T-helper 2 cell treated with Interferon-gamma antibody and Interleukin-4, amounts not matched to agents 5 μg/mL and 100 μg/mL, for 36 hours (primary cell): ENCODE measurements around the gene ALDH2.
"Not testable (repeated sequence)": the region's sequence is repeated elsewhere in the genome, so short reads cannot be mapped to it uniquely, and the experiment has no call there.

ENCODE experiments used
- DNase-seq: peaks from one replicate; pipeline ENCODE4 v3.0.0; 2021; ENCODE audit warnings: low spot score
- H3K27ac Mint-ChIP-seq: one replicate; pipeline ENCODE4 v1.8.0; 2021; ENCODE audit warnings: mild to moderate bottlenecking, mixed read lengths
- H3K27me3 Mint-ChIP-seq: one replicate; pipeline ENCODE4 v1.8.0; 2021; ENCODE audit warnings: low read depth, mixed read lengths
- H3K36me3 Mint-ChIP-seq: one replicate; pipeline ENCODE4 v1.8.0; 2021; ENCODE audit warnings: low read depth, mixed read lengths
- H3K4me1 Mint-ChIP-seq: one replicate; pipeline ENCODE4 v1.8.0; 2021; ENCODE audit warnings: low read depth, mixed read lengths
- H3K4me3 Mint-ChIP-seq: one replicate; pipeline ENCODE4 v1.8.0; 2022; ENCODE audit warnings: mild to moderate bottlenecking, moderate library complexity, mixed read lengths
- H3K9me3 Mint-ChIP-seq: one replicate; pipeline ENCODE4 v1.8.0; 2021; ENCODE audit warnings: mixed read lengths

Gene ALDH2

DNA sequence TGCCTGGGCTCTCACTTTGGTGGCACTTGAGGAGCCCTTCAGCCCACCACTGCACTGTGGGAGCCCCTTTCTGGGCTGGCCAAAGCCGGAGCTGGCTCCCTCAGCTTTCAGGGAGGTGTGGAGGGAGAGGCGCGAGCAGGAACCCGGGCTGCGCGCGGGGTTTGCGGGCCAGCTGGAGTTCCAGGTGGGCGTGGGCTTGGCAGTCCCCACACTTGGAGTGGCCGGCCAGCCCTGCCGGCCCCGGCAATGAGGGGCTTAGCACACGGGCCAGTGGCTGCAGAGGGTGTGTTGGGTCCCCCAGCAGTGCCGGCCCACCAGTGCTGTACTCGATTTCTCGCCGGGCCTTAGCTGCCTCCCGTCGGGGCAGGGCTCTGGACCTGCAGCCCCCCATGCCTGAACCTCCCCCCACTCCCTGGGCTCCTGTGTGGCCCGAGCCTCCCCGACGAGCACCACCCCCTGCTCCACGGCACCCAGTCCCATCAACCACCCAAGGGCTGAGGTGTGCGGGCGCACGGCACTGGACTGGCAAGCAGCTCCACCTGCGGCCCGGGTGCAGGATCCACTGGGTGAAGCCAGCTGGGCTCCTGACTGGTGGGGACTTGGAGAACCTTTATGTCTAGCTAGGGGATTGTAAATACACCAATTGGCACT is 68.9 kb downstream of the ALDH2 start:
- H3K9me3 Mint-ChIP-seq, DNase-seq, H3K27ac Mint-ChIP-seq, H3K4me3 Mint-ChIP-seq: not testable (repeated sequence)
- peaks cover 28% of the 10 kb centered on the region for H3K4me1 Mint-ChIP-seq
- peaks cover 17% of the 10 kb centered on the region for H3K36me3 Mint-ChIP-seq
- peaks cover 11% of the 10 kb centered on the region for H3K27me3 Mint-ChIP-seq

DNA sequence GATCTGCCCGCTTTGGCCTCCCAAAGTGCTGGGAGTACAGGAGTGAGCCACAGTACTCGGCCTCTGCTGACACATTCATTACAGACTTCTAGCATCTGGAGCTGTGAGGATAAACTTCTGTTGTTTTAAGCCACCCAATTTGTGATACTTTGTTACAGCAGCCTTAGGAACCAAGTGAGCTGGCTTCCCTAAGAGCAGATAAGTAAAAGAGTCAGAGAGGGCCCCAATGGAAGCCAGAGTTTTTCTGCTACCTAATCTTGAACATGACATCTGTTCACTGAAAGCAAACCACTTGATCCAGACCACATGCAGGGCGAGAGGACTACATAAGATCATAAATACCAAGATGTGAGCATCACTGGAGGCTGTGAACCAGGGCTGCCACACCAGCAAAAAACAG is 71.6 kb downstream of the ALDH2 start:
- Mint-ChIP-seq H3K36me3 (peaks cover 26% of the 10 kb centered on the region), H3K4me1 (peaks cover 38% of the 10 kb centered on the region), H3K27ac (no peak overlapping the region), H3K4me3 (peak overlapping the region; percentile 32), H3K9me3 (no peaks in the 10 kb centered on the region), H3K27me3 (peaks cover 2% of the 10 kb centered on the region)
- no peak for DNase-seq

DNA sequence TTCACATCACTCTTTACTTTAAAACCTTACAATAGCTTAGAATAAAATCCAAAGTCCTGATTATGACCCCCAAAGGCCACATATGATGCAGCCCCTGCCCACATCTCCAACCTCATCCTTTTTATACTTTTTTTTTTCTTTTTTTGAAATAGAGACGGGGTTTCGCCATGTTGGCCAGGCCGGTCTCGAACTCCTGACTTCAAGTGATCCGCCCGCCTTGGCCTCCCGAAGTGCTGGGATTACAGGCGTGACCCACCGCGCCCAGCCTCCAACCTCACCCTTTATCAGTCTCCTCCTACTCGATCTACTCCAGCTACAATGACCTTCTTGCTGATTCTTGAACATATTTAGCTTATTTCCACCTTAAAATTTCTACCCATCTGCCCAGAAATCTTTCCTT is 74.1 kb downstream of the ALDH2 start:
- no peak for DNase-seq
- Mint-ChIP-seq H3K4me1 (peaks cover 43% of the 10 kb centered on the region), H3K36me3 (peaks cover 32% of the 10 kb centered on the region)

DNA sequence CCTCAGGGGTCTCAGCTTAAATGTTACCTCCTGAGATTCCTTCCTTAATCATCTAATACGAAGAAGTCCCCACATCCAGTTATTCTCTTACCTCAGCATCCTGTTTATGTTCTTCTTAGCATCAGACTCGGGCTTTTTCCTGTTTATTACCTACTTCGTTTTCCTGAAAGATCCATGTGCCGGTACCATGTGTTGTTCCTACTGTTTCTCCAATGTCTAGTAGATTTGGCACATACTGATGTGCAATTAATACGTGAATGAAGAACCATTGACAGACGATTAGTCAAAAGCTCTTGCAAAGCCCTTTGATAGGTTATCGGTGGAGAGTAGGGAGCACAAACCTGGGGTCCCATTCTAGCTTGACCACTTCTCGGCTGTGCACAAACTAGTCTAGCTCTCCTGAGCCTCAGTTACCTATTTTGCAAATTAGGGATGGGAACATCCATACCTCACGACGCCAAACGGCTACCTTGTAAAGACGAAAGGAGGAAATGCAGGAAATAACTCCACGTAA is 74.6 kb downstream of the ALDH2 start:
- peaks cover 43% of the 10 kb centered on the region for H3K4me1 Mint-ChIP-seq
- H3K27ac Mint-ChIP-seq, result peak overlapping the region; percentile 99
- DNase-seq, result no peak
- H3K27me3 Mint-ChIP-seq, result no peaks in the 10 kb centered on the region
- H3K4me3 Mint-ChIP-seq, result peak overlapping the region; percentile 94
- H3K9me3 Mint-ChIP-seq, result no peaks in the 10 kb centered on the region
- peaks cover 32% of the 10 kb centered on the region for H3K36me3 Mint-ChIP-seq

More for the DNA sequence above, 74.1 kb downstream of the ALDH2 start:
- no peaks in the 10 kb centered on the region for H3K9me3 Mint-ChIP-seq
- H3K4me3 Mint-ChIP-seq, result peak overlapping the region; percentile 94
- H3K27me3 Mint-ChIP-seq, result no peaks in the 10 kb centered on the region
- peak overlapping the region; percentile 99 for H3K27ac Mint-ChIP-seq

DNA sequence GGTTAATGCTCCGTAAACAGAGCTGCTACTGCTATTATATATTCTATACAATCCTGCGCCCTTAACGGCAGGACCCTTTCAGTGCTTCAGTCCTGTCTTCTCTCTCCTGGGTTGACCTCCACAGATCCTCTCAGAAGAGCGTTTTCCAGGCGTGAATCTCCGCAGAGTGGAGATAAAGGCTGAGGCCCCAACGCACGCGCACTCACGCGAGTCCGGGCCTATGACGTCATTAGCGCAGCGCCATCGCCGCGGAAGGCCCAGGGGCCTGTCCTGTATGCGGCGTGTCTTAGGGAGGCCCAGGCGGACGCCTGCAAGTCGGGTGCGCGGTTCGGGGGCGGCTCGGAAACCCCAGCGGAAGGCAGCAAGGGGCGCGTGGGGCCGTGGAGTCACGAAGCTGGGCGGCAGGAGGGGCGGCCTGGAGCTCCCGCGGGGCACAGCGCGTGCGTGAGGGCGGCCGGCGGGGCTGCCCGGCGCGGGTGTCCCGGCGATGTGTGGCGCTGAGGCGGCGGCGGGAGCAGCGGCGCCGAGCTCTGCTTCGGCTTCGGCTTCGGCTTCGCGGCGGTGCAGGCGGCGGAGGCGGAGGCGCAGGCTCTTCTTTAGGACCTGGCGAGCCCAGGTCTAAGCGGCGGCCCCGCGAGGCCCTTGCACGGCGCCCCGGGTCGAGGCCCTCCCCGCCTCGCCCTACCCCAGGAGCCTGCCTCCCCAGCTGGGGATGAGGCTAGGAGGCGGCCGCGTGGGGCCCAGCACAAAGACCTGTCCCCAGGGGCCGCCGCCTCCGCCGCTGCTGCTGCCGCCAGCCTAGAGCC is 75.2 kb downstream of the ALDH2 start, which contains the start of gene MAPKAPK5:
Gene MAPKAPK5, plus strand, starts transcription at position 479 of the 806 bp plus-strand sequence. CDS start 506 bp downstream, outside the sequence.
- DNase-seq, result peak; percentile 97
- H3K4me3 Mint-ChIP-seq, result peak within 1 kb of the TSS; percentile 95
- H3K27ac Mint-ChIP-seq, result peak within 1 kb of the TSS; percentile 99
- H3K36me3 Mint-ChIP-seq, result peaks cover 32% of the 10 kb centered on the region
- no peaks in the 10 kb centered on the region for H3K27me3 Mint-ChIP-seq
- no peaks in the 10 kb centered on the region for H3K9me3 Mint-ChIP-seq
- peaks cover 40% of the 10 kb centered on the region for H3K4me1 Mint-ChIP-seq

DNA sequence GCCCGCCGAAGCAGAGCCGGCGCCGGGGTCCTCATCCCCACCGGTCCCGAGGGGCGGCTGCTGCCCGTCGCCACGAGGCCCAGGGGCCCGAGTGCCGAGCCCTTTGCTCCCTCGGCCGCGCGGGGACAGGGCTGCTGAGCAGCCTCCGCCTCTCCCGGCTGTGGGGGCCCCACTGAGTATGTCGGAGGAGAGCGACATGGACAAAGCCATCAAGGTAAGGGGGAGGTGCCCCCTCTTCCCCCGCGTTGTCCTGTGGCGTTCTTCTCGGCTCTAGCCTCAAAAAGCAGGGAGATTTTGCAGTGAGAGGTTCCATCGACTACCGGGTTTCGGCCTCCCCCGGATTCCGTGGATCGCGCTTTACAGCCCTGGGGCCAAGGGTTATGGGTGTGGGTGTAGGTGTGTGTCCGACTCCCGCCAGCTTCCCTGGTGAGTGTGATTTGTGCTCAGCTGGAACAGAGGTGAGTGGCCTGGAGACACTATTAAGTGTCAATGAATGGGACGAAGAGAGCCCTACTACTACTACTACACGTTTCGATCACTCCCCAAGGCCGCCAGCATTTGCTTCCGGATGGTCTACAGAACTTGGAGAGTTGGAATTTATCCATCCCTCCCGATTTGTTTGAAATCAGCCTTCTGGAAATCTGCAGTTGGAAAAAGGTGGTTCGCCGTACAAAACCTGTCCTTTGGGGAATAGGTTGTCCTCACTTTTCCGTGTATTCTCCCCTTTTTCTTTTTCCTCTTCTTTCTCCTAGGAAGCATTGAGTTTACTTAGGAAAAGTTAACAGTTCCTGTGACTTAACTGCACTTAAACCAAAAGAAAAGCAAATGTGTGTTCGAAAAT is 76.0 kb downstream of the ALDH2 start:
- Mint-ChIP-seq H3K4me1 (peaks cover 41% of the 10 kb centered on the region), H3K27me3 (no peaks in the 10 kb centered on the region), H3K9me3 (peaks cover 2% of the 10 kb centered on the region), H3K27ac (peak overlapping the region; percentile 96), H3K36me3 (peaks cover 37% of the 10 kb centered on the region), H3K4me3 (peak overlapping the region; percentile 95)
- DNase-seq, result peak; percentile 25

DNA sequence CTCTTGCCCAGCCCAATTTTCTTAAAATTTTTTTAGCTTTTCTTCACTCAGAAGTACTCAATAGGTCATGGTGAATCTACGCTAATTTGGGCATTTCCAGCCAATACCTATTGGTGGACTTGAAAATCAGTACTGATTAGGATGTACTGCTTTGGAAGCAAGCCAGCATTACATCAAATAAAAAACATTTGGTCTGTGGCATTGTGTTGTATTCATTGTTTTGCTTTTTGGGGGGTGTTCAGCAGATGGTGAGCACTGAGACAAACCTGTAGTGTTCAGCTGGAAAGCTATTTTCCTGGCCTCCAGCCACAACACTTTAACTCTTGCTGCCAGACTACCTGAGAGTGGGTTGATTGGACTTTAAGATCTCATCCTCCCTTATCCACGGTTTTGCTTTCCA is 79.3 kb downstream of the ALDH2 start:
- no peak overlapping the region for H3K4me3 Mint-ChIP-seq
- peaks cover 39% of the 10 kb centered on the region for H3K36me3 Mint-ChIP-seq
- peaks cover 23% of the 10 kb centered on the region for H3K4me1 Mint-ChIP-seq
- H3K9me3 Mint-ChIP-seq, result peaks cover 6% of the 10 kb centered on the region
- H3K27me3 Mint-ChIP-seq, result no peaks in the 10 kb centered on the region
- H3K27ac Mint-ChIP-seq, result no peak overlapping the region
- no peak for DNase-seq

DNA sequence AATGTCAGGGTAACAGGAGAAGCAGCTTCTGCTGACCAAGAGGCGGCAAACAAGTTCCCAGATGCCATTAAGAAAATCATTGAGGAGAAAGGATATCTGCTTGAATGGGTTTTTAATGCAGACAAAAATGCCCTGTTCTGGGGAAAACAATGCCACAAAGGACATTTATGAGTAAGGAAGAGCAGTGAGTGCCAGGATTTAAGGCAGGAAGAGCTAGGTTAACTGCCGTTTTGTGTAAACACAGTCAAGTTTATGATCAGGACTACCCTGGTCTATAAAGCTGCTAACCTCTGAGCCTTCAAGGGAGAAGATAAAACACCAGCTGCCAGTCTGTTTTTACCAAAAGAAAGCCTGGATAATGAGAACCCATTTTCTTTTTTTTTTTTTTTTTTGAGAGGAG is 83.8 kb downstream of the ALDH2 start:
- DNase-seq, result no peak
- H3K4me1 Mint-ChIP-seq, result peaks cover 4% of the 10 kb centered on the region
- peaks cover 6% of the 10 kb centered on the region for H3K9me3 Mint-ChIP-seq
- H3K27ac Mint-ChIP-seq, result no peak overlapping the region
- no peaks in the 10 kb centered on the region for H3K27me3 Mint-ChIP-seq
- H3K36me3 Mint-ChIP-seq, result peaks cover 36% of the 10 kb centered on the region
- H3K4me3 Mint-ChIP-seq, result no peak overlapping the region

DNA sequence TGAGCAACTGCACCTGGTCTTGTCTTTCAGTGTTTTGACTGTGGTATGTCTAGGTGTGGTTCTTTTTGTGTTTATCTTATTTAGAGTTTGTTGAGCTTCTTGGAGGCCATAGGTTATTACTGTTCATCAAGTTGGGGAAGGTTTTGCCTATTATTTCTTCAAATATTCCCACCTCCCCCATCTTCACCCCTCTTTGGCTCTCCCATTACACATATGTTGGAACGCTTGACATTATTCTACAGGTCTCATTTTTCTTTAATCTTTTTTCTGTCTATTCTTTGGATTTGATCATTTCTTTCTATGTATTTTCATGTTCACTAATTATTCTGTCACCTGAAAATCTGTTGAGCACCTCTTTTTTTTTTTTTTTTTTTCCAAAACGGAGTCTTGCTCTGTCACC is 91.5 kb downstream of the ALDH2 start:
- DNase-seq, result no peak
- peaks cover 2% of the 10 kb centered on the region for H3K4me1 Mint-ChIP-seq
- H3K27ac Mint-ChIP-seq, result no peak overlapping the region
- H3K4me3 Mint-ChIP-seq, result no peak overlapping the region
- H3K36me3 Mint-ChIP-seq, result peaks cover 22% of the 10 kb centered on the region
- no peaks in the 10 kb centered on the region for H3K27me3 Mint-ChIP-seq
- H3K9me3 Mint-ChIP-seq, result no peaks in the 10 kb centered on the region

DNA sequence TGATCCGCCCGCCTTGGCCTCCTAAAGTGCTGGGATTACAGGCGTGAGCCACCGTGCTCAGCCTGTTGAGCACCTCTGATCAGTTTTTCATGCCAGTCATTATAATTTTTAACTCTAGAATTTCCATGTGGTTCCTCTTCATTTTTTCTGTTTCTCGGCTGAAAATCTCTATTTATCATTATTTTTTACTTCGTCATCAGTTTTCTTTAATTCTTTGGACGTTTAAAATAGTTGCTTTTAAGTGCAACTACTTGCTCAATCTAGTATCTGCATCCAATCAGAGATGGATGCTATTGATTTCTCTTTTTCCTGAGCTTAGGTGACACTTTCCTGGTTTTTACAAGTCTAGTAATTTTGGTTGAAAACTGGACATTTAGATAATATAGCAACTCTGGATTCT is 92.0 kb downstream of the ALDH2 start:
- H3K4me3 Mint-ChIP-seq, result no peak overlapping the region

DNA sequence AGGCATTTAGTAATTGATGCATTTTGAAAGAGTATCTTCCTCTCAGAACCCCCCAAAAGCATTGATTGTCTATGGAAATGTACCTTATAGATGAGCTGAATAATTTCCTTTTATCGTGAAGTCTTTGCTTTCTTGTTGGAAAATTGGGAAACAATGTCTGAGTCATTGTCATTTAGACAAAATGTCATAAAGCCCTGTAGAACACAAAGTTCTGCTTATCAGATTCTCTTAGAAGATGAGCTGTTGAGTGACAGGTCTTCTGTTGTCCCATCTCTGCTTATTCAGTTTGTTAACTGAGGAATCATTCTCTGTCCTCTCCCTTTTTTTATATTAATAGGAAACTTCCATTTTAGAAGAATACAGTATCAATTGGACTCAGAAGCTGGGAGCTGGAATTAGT is 98.2 kb downstream of the ALDH2 start:
- Mint-ChIP-seq H3K9me3 (no peaks in the 10 kb centered on the region), H3K4me1 (no peaks in the 10 kb centered on the region)

More for the DNA sequence above, 92.0 kb downstream of the ALDH2 start:
- Mint-ChIP-seq H3K36me3 (peaks cover 21% of the 10 kb centered on the region), H3K27ac (no peak overlapping the region), H3K9me3 (no peaks in the 10 kb centered on the region), H3K4me1 (peaks cover 2% of the 10 kb centered on the region), H3K27me3 (no peaks in the 10 kb centered on the region)
- no peak for DNase-seq

More for the DNA sequence above, 98.2 kb downstream of the ALDH2 start:
- no peak for DNase-seq
- H3K27me3 Mint-ChIP-seq, result no peaks in the 10 kb centered on the region
- H3K27ac Mint-ChIP-seq, result no peak overlapping the region
- H3K36me3 Mint-ChIP-seq, result peaks cover 18% of the 10 kb centered on the region
- no peak overlapping the region for H3K4me3 Mint-ChIP-seq
